ENCODE measurements around the gene IL36RN.

GRCh38 chr2:113098532-113098931 lies 39.5 kb downstream of the IL36RN start:
- no peak for TF ChIP-seq CTCF (IDR thresholded peaks at IDR 0.05)
- TF ChIP-seq SIN3A (IDR thresholded peaks at IDR 0.05; ENCODE audit: borderline replicate concordance, low read depth, low read length): no peak
- TF ChIP-seq, protein P1, sequence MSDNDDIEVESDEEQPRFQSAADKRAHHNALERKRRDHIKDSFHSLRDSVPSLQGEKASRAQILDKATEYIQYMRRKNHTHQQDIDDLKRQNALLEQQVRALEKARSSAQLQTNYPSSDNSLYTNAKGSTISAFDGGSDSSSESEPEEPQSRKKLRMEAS (IDR thresholded peaks at IDR 0.05; ENCODE audit: low read depth): no peak
- TF ChIP-seq POLR2AphosphoS5 (IDR thresholded peaks at IDR 0.05; ENCODE audit: low read depth, low read length): no peak
- TF ChIP-seq RAD21 (IDR thresholded peaks at IDR 0.05; ENCODE audit: low read length): no peak
- no peak for TF ChIP-seq EP300 (IDR thresholded peaks at IDR 0.05; ENCODE audit: borderline replicate concordance in 1 of 2, low read depth in 1 of 2, low read length in 1 of 2)
- no peak for TF ChIP-seq EZH2phosphoT487 (IDR thresholded peaks at IDR 0.05; ENCODE audit: borderline replicate concordance, low read depth)

Data from SK-N-SH (cell line).